ENCODE measurements around the gene LIFR.

LIFR gene

DNA sequence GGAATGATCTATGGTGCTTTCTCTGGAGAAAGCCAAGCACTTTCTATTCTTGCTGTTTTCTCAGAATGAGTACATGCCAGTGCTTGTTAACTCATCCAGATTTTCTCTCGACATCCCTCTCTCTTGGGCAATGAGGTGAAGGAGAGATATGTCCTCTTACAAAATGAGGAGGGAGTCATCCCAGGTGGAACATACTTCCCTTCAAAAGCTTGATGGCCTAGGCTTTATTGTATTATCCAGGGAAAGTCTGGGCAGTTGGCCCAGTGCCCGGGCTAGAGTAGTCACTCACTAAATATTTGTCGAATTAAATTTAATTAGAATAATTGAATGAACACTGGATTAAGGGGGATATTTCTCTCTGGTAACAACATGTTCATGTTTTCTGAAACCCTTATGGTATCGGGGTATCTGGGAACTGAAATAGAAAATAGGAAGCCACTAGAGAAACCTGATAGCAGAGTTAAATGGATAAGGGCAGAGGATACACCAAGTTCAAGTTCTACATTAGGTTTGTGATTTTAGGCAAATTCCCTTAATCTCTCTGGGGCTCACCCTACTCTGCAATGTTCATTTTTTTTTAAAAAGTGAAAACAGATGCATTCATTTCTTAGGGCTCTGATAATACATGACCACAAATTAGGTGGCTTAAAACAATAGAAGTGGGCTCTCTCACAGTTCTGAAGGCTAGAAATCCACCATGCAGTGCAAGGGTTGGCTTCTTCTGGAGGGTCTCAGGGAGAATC, 99.6 kb downstream of the LIFR start:
- TF ChIP-seq RAD21 (IDR thresholded peaks at IDR 0.05; ENCODE audit: low read depth) = no peak
- no peak for TF ChIP-seq NFIC (IDR thresholded peaks at IDR 0.05)
- TF ChIP-seq FOXM1 (IDR thresholded peaks at IDR 0.05; ENCODE audit: borderline replicate concordance, low read depth) = no peak
- no peak for TF ChIP-seq ZBTB7A (IDR thresholded peaks at IDR 0.05; ENCODE audit: low read depth)
- TF ChIP-seq YY1 (IDR thresholded peaks at IDR 0.05; ENCODE audit: low read depth) = no peak
- no peak for TF ChIP-seq CREB1 (IDR thresholded peaks at IDR 0.05; ENCODE audit: low read depth)
- no peak for TF ChIP-seq TCF12 (IDR thresholded peaks at IDR 0.05; ENCODE audit: low read depth)
- no peak for TF ChIP-seq TAF1 (IDR thresholded peaks at IDR 0.05; ENCODE audit: low read depth)
- no peak for TF ChIP-seq CEBPB (IDR thresholded peaks at IDR 0.05)
- no peak for TF ChIP-seq EGR1 (IDR thresholded peaks at IDR 0.05)
- TF ChIP-seq EP300 (IDR thresholded peaks at IDR 0.05; ENCODE audit: borderline replicate concordance) = no peak

DNA sequence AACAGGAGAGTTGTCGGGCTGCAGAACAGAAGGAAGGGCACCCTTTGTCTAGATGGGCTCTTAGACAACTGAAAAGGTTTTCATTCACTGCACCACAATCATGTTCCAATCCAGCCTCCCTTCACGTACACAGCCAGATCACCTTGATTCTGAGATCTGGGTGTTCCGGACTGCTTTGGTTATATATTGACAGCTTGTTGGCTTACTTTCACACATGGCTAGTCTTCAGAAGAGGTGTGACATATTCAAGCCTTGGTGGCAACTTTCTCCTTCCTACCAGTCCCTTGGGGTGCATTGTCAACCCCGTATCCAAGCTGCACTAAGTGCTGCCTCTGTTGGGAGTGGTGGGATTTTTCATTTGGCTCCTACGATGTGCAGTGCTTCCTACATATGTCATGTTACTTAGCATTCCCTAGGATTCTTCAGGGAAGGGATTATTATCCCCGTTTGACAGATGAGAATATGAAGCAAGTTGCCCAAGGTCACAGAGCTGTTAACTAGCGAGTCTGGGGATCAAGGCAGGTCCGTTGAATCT, 100.6 kb downstream of the LIFR start:
- TF ChIP-seq TEAD4 (IDR thresholded peaks at IDR 0.05) = no peak
- TF ChIP-seq ZBTB7A (IDR thresholded peaks at IDR 0.05; ENCODE audit: low read depth) = no peak
- no peak for TF ChIP-seq FOXM1 (IDR thresholded peaks at IDR 0.05; ENCODE audit: borderline replicate concordance, low read depth)
- no peak for TF ChIP-seq TCF12 (IDR thresholded peaks at IDR 0.05; ENCODE audit: low read depth)
- TF ChIP-seq NFIC (IDR thresholded peaks at IDR 0.05) = no peak
- TF ChIP-seq YY1 (IDR thresholded peaks at IDR 0.05; ENCODE audit: low read depth) = no peak
- no peak for TF ChIP-seq EP300 (IDR thresholded peaks at IDR 0.05; ENCODE audit: borderline replicate concordance)
- TF ChIP-seq, protein P1, sequence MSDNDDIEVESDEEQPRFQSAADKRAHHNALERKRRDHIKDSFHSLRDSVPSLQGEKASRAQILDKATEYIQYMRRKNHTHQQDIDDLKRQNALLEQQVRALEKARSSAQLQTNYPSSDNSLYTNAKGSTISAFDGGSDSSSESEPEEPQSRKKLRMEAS (IDR thresholded peaks at IDR 0.05) = no peak
- TF ChIP-seq, protein P2, sequence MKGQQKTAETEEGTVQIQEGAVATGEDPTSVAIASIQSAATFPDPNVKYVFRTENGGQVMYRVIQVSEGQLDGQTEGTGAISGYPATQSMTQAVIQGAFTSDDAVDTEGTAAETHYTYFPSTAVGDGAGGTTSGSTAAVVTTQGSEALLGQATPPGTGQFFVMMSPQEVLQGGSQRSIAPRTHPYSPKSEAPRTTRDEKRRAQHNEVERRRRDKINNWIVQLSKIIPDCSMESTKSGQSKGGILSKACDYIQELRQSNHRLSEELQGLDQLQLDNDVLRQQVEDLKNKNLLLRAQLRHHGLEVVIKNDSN (IDR thresholded peaks at IDR 0.05) = no peak
- TF ChIP-seq CEBPB (IDR thresholded peaks at IDR 0.05) = no peak
- TF ChIP-seq, protein P3, sequence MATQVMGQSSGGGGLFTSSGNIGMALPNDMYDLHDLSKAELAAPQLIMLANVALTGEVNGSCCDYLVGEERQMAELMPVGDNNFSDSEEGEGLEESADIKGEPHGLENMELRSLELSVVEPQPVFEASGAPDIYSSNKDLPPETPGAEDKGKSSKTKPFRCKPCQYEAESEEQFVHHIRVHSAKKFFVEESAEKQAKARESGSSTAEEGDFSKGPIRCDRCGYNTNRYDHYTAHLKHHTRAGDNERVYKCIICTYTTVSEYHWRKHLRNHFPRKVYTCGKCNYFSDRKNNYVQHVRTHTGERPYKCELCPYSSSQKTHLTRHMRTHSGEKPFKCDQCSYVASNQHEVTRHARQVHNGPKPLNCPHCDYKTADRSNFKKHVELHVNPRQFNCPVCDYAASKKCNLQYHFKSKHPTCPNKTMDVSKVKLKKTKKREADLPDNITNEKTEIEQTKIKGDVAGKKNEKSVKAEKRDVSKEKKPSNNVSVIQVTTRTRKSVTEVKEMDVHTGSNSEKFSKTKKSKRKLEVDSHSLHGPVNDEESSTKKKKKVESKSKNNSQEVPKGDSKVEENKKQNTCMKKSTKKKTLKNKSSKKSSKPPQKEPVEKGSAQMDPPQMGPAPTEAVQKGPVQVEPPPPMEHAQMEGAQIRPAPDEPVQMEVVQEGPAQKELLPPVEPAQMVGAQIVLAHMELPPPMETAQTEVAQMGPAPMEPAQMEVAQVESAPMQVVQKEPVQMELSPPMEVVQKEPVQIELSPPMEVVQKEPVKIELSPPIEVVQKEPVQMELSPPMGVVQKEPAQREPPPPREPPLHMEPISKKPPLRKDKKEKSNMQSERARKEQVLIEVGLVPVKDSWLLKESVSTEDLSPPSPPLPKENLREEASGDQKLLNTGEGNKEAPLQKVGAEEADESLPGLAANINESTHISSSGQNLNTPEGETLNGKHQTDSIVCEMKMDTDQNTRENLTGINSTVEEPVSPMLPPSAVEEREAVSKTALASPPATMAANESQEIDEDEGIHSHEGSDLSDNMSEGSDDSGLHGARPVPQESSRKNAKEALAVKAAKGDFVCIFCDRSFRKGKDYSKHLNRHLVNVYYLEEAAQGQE (IDR thresholded peaks at IDR 0.05; ENCODE audit: low read depth) = no peak
- no peak for TF ChIP-seq TAF1 (IDR thresholded peaks at IDR 0.05; ENCODE audit: low read depth)
- no peak for TF ChIP-seq RAD21 (IDR thresholded peaks at IDR 0.05; ENCODE audit: low read depth)
- TF ChIP-seq CREB1 (IDR thresholded peaks at IDR 0.05; ENCODE audit: low read depth) = no peak
- TF ChIP-seq EGR1 (IDR thresholded peaks at IDR 0.05) = no peak

DNA sequence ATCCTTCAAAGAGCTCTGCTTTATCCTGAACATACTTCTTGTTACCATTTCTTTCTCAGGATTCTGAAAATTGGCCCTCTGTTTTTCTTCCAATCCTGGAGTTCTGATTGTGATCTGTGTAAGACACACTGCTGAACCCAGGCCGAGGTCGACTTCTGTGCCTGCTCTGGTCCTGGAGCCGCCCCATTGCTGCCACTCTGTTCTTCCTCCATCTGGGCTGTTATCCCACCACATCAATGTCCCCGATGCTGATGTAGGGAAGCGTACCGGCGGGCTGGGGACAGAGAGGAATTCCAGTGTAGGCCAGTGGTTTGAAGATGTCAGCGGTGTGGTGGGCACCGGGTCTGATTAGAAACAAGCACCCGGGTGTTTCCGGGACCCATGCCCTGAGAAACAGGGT, 102.5 kb downstream of the LIFR start:
- TF ChIP-seq RAD21 (IDR thresholded peaks at IDR 0.05; ENCODE audit: low read depth) (no peak), TCF12 (IDR thresholded peaks at IDR 0.05; ENCODE audit: low read depth) (no peak), YY1 (IDR thresholded peaks at IDR 0.05; ENCODE audit: low read depth) (no peak)
- TF ChIP-seq, protein P1 (IDR thresholded peaks at IDR 0.05) = no peak

DNA sequence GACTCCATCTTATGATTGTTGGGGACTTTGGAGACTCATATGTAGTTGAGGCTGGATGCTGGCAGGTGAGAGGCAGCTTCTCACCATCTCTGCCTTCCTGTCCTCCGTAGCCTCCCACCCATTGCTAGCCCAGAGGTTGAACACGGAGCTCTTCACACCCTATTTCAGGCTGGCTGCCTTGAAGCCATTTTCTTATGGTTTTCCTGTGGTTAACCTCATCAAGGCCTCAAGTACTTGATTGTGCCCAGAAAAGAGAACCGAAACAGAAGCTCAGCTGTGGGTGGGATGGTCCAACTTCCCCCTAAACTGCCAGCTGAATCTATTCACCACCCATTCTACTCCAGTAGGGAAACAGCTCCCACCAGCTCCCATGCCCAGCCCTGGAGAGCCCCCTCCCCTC, 102.9 kb downstream of the LIFR start:
- TF ChIP-seq CREB1 (IDR thresholded peaks at IDR 0.05; ENCODE audit: low read depth) = no peak
- no peak for TF ChIP-seq EGR1 (IDR thresholded peaks at IDR 0.05)
- no peak for TF ChIP-seq YY1 (IDR thresholded peaks at IDR 0.05; ENCODE audit: low read depth)
- TF ChIP-seq RAD21 (IDR thresholded peaks at IDR 0.05; ENCODE audit: low read depth) = no peak
- TF ChIP-seq, protein P1 (IDR thresholded peaks at IDR 0.05) = no peak
- no peak for TF ChIP-seq ZBTB7A (IDR thresholded peaks at IDR 0.05; ENCODE audit: low read depth)
- TF ChIP-seq TCF12 (IDR thresholded peaks at IDR 0.05; ENCODE audit: low read depth) = no peak
- TF ChIP-seq NFIC (IDR thresholded peaks at IDR 0.05) = no peak
- TF ChIP-seq EP300 (IDR thresholded peaks at IDR 0.05; ENCODE audit: borderline replicate concordance) = no peak
- TF ChIP-seq, protein P2 (IDR thresholded peaks at IDR 0.05) = no peak
- no peak for TF ChIP-seq CEBPB (IDR thresholded peaks at IDR 0.05)
- TF ChIP-seq TAF1 (IDR thresholded peaks at IDR 0.05; ENCODE audit: low read depth) = no peak
- TF ChIP-seq FOXM1 (IDR thresholded peaks at IDR 0.05; ENCODE audit: borderline replicate concordance, low read depth) = no peak
- TF ChIP-seq TEAD4 (IDR thresholded peaks at IDR 0.05) = no peak
- TF ChIP-seq, protein P3 (IDR thresholded peaks at IDR 0.05; ENCODE audit: low read depth) = no peak

DNA sequence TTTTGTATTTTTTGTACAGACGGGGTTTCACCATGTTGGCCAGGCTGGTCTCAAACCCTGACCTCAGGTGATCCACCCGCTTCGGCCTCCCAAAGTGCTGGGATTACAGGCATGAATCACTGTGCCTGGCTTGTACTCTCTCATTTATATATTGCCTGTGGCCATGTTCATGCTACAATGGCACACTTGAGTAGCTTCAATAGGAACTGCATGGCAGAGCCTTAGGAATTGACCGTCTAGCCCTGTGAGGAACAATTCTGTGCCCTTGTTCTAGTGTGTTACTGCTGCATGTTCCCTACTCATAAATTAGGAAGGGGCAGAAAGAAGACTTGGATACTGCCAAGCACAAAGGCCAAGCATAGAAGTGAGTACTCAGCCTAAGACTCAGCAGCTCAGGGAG, 104.2 kb downstream of the LIFR start:
- TF ChIP-seq EP300 (IDR thresholded peaks at IDR 0.05; ENCODE audit: borderline replicate concordance) (no peak), RAD21 (IDR thresholded peaks at IDR 0.05; ENCODE audit: low read depth) (no peak)
- TF ChIP-seq, protein P2 (IDR thresholded peaks at IDR 0.05) = no peak
